ENCODE data around the gene IREB2. TPM values are rescaled to one million over a fixed set of nuclear protein-coding genes. Genes with fewer than 3 reads are reported as not detected.

IREB2 gene
- total and polyA plus RNA-seq, 2 of the 13 experiments (the other 11 are each of a cell fraction or from before 2014, with no cell fraction given) = 24.2 to 30.4 TPM

DNA sequence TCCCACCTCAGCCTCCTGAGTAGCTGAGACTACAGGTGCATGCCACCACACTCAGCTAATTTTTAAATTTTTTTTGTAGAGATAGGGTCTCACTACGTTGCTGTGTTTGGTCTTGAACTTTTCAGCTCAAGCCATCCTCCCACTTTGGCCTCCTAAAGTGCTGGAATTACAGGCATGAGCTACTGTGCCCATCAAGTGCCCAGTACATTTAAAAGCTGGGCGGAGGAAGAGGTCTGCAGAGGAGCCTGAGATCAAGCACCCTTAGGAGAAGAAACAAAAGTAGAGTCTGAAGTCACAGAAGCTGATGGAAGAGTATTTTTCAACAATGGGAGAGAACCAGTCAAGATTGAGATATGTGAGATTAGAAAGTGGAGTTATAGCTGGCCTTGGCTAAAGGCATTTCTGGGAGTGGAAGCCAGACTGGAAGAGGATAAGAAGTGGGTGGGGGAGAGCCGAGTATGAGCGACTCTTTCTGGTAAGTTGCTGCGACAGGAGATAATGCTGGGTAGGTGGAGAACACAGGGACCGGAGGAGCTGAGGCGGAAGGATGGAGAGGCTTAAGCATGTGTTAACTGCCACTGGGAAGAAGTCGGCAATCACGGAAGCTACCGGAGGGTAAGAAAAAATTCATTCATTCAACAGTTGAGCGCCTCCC lies 782 bp upstream of the IREB2 start:
- POLR2A ChIA-PET = interaction anchor here (0.8 to 3.6 kb wide), 26 partner anchors 8 to 561 kb away, joined by 3 to 54 read pairs (median 6); partner anchors contain the start of genes CHRNA5, HYKK, IDH3A and PSMA4
- no peaks in the 10 kb centered on the region; a peak in 1 of 5 replicates for H3K27me3 ChIP-seq (ENCODE audit: control insufficient read depth in 1 of 2, insufficient read depth in 2 of 2, low read length in 2 of 2)
- peak overlapping the region; percentile 81 for H3K4me2 ChIP-seq (ENCODE audit: low read depth, low read length)
- 9% methylated on average over 11 of the region's 11 CpGs for whole genome bisulfite sequencing (ENCODE audit: low lambda C conversion rate)
- FAIRE-seq (no peak), DNase-seq (ENCODE audit: low spot score) (no peak), ATAC-seq (peak; percentile 20)
- peak overlapping the region; percentile 76 to 94 (median 79) for H3K4me3 ChIP-seq (replicated peaks in 1 of 3; ENCODE audit: insufficient read depth in 1 of 3, low read depth in 2 of 3, low read length in 3 of 3)
- TSS peak; percentile 96 for BruUV-seq (replicated peaks)
- intact Hi-C loops (cut with micrococcal nuclease; ENCODE audit: unreplicated experiment) (loop anchor here (5.0 kb wide), 1 partner anchor 130 kb away; no protein-coding TSS in a partner anchor), in situ Hi-C loops (cut with HindIII; ENCODE audit: extremely low pct_ligation_motif_present, low pct_unique_long_range_greater_than_20kb) (no loop called here)
- H3K36me3 ChIP-seq (replicated peaks in 1 of 2; ENCODE audit: control insufficient read depth in 1 of 2, insufficient read depth in 2 of 2, low read length in 2 of 2) = peaks cover 0 to 5% of the 10 kb centered on the region in 2 experiments; a peak in 2 of 5 replicates
- peak overlapping the region; percentile 91 for H3K9ac ChIP-seq (ENCODE audit: insufficient read depth, low read depth, low read length)
- no peaks in the 10 kb centered on the region for H3K9me3 ChIP-seq (ENCODE audit: low read length)
- peak overlapping the region; percentile 99 for H3K27ac ChIP-seq (ENCODE audit: extremely low read length, insufficient read depth, low read length)
- peak overlapping the region; percentile 17 for H2AFZ ChIP-seq (ENCODE audit: low read length)
- CTCF ChIA-PET (ENCODE audit: low intra/inter-chr PET ratio, low total read pairs) = no interaction called here
- H3K79me2 ChIP-seq (ENCODE audit: insufficient read depth, low read length) = peaks cover 38% of the 10 kb centered on the region
- peaks cover under 1% of the 10 kb centered on the region; the same call in 1 of the 2 replicates for H4K20me1 ChIP-seq (ENCODE audit: insufficient read depth, low read length)
- peaks cover 51% of the 10 kb centered on the region for H3K4me1 ChIP-seq (ENCODE audit: insufficient read depth, low read length)
- TF ChIP-seq, protein P1, sequence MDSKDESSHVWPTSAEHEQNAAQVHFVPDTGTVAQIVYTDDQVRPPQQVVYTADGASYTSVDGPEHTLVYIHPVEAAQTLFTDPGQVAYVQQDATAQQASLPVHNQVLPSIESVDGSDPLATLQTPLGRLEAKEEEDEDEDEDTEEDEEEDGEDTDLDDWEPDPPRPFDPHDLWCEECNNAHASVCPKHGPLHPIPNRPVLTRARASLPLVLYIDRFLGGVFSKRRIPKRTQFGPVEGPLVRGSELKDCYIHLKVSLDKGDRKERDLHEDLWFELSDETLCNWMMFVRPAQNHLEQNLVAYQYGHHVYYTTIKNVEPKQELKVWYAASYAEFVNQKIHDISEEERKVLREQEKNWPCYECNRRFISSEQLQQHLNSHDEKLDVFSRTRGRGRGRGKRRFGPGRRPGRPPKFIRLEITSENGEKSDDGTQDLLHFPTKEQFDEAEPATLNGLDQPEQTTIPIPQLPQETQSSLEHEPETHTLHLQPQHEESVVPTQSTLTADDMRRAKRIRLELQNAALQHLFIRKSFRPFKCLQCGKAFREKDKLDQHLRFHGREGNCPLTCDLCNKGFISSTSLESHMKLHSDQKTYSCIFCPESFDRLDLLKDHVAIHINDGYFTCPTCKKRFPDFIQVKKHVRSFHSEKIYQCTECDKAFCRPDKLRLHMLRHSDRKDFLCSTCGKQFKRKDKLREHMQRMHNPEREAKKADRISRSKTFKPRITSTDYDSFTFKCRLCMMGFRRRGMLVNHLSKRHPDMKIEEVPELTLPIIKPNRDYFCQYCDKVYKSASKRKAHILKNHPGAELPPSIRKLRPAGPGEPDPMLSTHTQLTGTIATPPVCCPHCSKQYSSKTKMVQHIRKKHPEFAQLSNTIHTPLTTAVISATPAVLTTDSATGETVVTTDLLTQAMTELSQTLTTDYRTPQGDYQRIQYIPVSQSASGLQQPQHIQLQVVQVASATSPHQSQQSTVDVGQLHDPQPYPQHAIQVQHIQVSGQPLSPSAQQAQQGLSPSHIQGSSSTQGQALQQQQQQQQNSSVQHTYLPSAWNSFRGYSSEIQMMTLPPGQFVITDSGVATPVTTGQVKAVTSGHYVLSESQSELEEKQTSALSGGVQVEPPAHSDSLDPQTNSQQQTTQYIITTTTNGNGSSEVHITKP (CRISPR knock-in tag; IDR thresholded peaks at IDR 0.05; ENCODE audit: low read depth) = no peak
- TF ChIP-seq ZNF224 (CRISPR knock-in tag; IDR thresholded peaks at IDR 0.05) (0 out of 2 replicates have a peak, but pooled peaks have one; percentile 3), HNRNPH1 (optimal IDR thresholded peaks at IDR 0.05; ENCODE audit: low read depth, low read length) (no peak), ZNF766 (CRISPR knock-in tag; IDR thresholded peaks at IDR 0.05; ENCODE audit: borderline replicate concordance) (no peak), KAT7 (CRISPR knock-in tag; IDR thresholded peaks at IDR 0.05; ENCODE audit: borderline replicate concordance) (no peak), DPF2 (CRISPR knock-in tag; IDR thresholded peaks at IDR 0.05; ENCODE audit: borderline replicate concordance, low read depth) (no peak), ZC3H4 (CRISPR knock-in tag; IDR thresholded peaks at IDR 0.05; ENCODE audit: borderline replicate concordance) (peak; percentile 35; the same call in 1 of the 2 replicates), ZNF709 (CRISPR knock-in tag; IDR thresholded peaks at IDR 0.05) (0 out of 2 replicates have a peak, but pooled peaks have one; percentile 8), SRSF1 (optimal IDR thresholded peaks at IDR 0.05; ENCODE audit: low read depth, low read length) (no peak), HNRNPK (IDR thresholded peaks at IDR 0.05; ENCODE audit: low read depth, low read length, poor library complexity, severe bottlenecking) (no peak), ZNF33B (CRISPR knock-in tag; IDR thresholded peaks at IDR 0.05) (no peak), STAG1 (CRISPR knock-in tag; IDR thresholded peaks at IDR 0.05) (no peak), HDAC2 (CRISPR knock-in tag; IDR thresholded peaks at IDR 0.05) (no peak), IKZF4 (CRISPR knock-in tag; IDR thresholded peaks at IDR 0.05; ENCODE audit: borderline replicate concordance, low read depth, not compliant biosample characterization) (no peak), ZNF776 (CRISPR knock-in tag; IDR thresholded peaks at IDR 0.05) (0 out of 2 replicates have a peak, but pooled peaks have one; percentile 1)
- TF ChIP-seq, protein P2, sequence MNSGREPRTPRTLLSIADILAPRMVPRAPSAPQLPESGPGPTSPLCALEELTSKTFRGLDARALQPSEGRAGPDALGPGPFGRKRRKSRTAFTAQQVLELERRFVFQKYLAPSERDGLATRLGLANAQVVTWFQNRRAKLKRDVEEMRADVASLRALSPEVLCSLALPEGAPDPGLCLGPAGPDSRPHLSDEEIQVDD (CRISPR knock-in tag; IDR thresholded peaks at IDR 0.05; ENCODE audit: borderline replicate concordance) = 0 out of 2 replicates have a peak, but pooled peaks have one; percentile 2
- TF ChIP-seq, protein P3, sequence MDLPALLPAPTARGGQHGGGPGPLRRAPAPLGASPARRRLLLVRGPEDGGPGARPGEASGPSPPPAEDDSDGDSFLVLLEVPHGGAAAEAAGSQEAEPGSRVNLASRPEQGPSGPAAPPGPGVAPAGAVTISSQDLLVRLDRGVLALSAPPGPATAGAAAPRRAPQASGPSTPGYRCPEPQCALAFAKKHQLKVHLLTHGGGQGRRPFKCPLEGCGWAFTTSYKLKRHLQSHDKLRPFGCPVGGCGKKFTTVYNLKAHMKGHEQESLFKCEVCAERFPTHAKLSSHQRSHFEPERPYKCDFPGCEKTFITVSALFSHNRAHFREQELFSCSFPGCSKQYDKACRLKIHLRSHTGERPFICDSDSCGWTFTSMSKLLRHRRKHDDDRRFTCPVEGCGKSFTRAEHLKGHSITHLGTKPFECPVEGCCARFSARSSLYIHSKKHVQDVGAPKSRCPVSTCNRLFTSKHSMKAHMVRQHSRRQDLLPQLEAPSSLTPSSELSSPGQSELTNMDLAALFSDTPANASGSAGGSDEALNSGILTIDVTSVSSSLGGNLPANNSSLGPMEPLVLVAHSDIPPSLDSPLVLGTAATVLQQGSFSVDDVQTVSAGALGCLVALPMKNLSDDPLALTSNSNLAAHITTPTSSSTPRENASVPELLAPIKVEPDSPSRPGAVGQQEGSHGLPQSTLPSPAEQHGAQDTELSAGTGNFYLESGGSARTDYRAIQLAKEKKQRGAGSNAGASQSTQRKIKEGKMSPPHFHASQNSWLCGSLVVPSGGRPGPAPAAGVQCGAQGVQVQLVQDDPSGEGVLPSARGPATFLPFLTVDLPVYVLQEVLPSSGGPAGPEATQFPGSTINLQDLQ (CRISPR knock-in tag; IDR thresholded peaks at IDR 0.05) = no peak

Measured in HepG2 (cell line).